HCT116 (cell line): ENCODE measurements around the gene ADORA2B. TPM values are rescaled to one million over a fixed set of nuclear protein-coding genes. Genes with fewer than 3 reads are reported as not detected.

Experiments
- ATAC-seq: fragments of 200-7000 bp; cut with Tn5 transposase; 2 replicates; pipeline ENCODE4 v1.9.1; 2020; ENCODE audit warnings: mild to moderate bottlenecking, moderate library complexity
- BruUV-seq: library from RNA; stranded (reverse); fragments of 400-500 nt; replicated peaks from 2 replicates; lab custom pipeline; 2021; lab: Mats Ljungman, UMichigan
- CTCF ChIA-PET: fragments of 300-600 bp; sonication (Branson Sonifier 250); formaldehyde crosslinking; loops from one replicate; lab custom pipeline; 2021; ENCODE audit warnings: antibody characterized with exemption; lab: Charles Lee
- POLR2A ChIA-PET: fragments of 300-600, 350-600 bp; sonication (Branson Sonifier 250); formaldehyde crosslinking; loops from one replicate; lab custom pipeline; 2021; ENCODE audit warnings: antibody characterized with exemption; lab: Charles Lee
- RAD21 ChIA-PET, 2 experiments: fragments of 300-600 bp; sonication (Branson Sonifier 250); formaldehyde crosslinking; loops; one replicate each; lab custom pipeline; 2023; ENCODE audit warnings: low total read pairs in 2 of 2; ENCODE audit not compliant: uncharacterized antibody in 2 of 2, unreplicated experiment in 2 of 2, low non-redundant PET in 1 of 2; lab: Charles Lee
- DNase-seq: peaks from one replicate; pipeline ENCODE4 v3.0.0-alpha.2; 2010; ENCODE audit warnings: low read depth, low spot score
- H2AFZ ChIP-seq: fragments of 200-600 bp; shearing (Covaris generic), sonication (generic); 2 replicates; pipeline ENCODE4 v1.6.1; 2017; ENCODE audit warnings: low read depth, mixed run types, mixed read lengths, antibody characterized with exemption, low read length; ENCODE audit not compliant: poor library complexity, severe bottlenecking
- H3K27ac ChIP-seq: 2 replicates; pipeline ENCODE4 v1.5.1; 2012; ENCODE audit warnings: low read depth, low read length
- H3K27me3 ChIP-seq: fragments of 200-600 bp; sonication (generic); 2 replicates; pipeline ENCODE4 v1.6.1; 2016; ENCODE audit warnings: mixed run types, low read length, mixed read lengths; ENCODE audit not compliant: insufficient read depth
- H3K36me3 ChIP-seq, 2 experiments: fragments of 200-500 bp in 1 of 2; fragments of 200-600 bp in 1 of 2; sonication (Bioruptor generic) in 1 of 2; sonication (generic) in 1 of 2; 2 replicates each; pipeline versions ENCODE4 v1.5.1 to v1.6.1; 2014 to 2016; ENCODE audit warnings: low read length in 2 of 2, inconsistent platforms in 1 of 2, mixed read lengths in 1 of 2, mixed run types in 1 of 2; ENCODE audit not compliant: insufficient read depth in 2 of 2, control insufficient read depth in 1 of 2
- H3K4me1 ChIP-seq, 2 experiments: fragments of 200-600 bp in 1 of 2; sonication (generic) in 1 of 2; 2 replicates each; pipeline versions ENCODE4 v1.5.1 to v1.6.1; 2012 to 2017; ENCODE audit warnings: low read length in 2 of 2, inconsistent platforms in 1 of 2, mild to moderate bottlenecking in 1 of 2, mixed read lengths in 1 of 2, mixed run types in 1 of 2, moderate library complexity in 1 of 2; ENCODE audit not compliant: insufficient read depth in 2 of 2, control insufficient read depth in 1 of 2
- H3K4me2 ChIP-seq: fragments of 200-600 bp; sonication (generic); 2 replicates; pipeline ENCODE4 v1.6.1; 2017; ENCODE audit warnings: mixed run types, low read length, mixed read lengths
- H3K4me3 ChIP-seq, 2 experiments: fragments of 200-600 bp in 1 of 2; sonication (generic) in 1 of 2; replicated peaks in 1 of 2; 2 replicates each; pipeline ENCODE4 v1.5.1; 2011 to 2016; ENCODE audit warnings: low read length in 2 of 2, control low read depth in 1 of 2, low read depth in 1 of 2, mild to moderate bottlenecking in 1 of 2, mixed read lengths in 1 of 2, mixed run types in 1 of 2
- H3K79me2 ChIP-seq: fragments of 200-600 bp; sonication (generic); 2 replicates; pipeline ENCODE4 v1.6.1; 2017; ENCODE audit warnings: mild to moderate bottlenecking, mixed run types, low read length, moderate library complexity, mixed read lengths; ENCODE audit not compliant: insufficient read depth
- H3K9ac ChIP-seq: fragments of 200-600 bp; sonication (generic); 2 replicates; pipeline ENCODE4 v1.6.1; 2016; ENCODE audit warnings: low read length, mixed read lengths
- H3K9me2 ChIP-seq: fragments of 200-600 bp; sonication (generic), shearing (Covaris generic); 2 replicates; pipeline ENCODE4 v1.6.1; 2017; ENCODE audit warnings: mixed run types, mild to moderate bottlenecking, moderate library complexity; ENCODE audit not compliant: insufficient read depth
- H3K9me3 ChIP-seq, 2 experiments: fragments of 200-500 bp in 1 of 2; fragments of 200-600 bp in 1 of 2; sonication (Bioruptor generic) in 1 of 2; sonication (generic) in 1 of 2; 2 replicates each; pipeline ENCODE4 v1.6.1; 2014 to 2017; ENCODE audit warnings: low read length in 2 of 2, mixed read lengths in 2 of 2, inconsistent platforms in 1 of 2, low read depth in 1 of 2, mild to moderate bottlenecking in 1 of 2, mixed run types in 1 of 2, moderate library complexity in 1 of 2; ENCODE audit not compliant: control insufficient read depth in 1 of 2, insufficient read depth in 1 of 2
- H4K20me1 ChIP-seq: fragments of 200-600 bp; sonication (generic), shearing (Covaris generic); 2 replicates; pipeline ENCODE4 v1.6.1; 2017; ENCODE audit warnings: mixed run types, mild to moderate bottlenecking, moderate library complexity; ENCODE audit not compliant: insufficient read depth
- CBX3 ChIP-seq: IDR thresholded peaks from 2 replicates; pipeline ENCODE4 v1.6.1; 2012; ENCODE audit warnings: low read depth
- CEBPB ChIP-seq: IDR thresholded peaks from 2 replicates; pipeline ENCODE4 v1.6.1; 2012; ENCODE audit warnings: low read depth
- EZH2phosphoT487 ChIP-seq: fragments of 200-600 bp; IDR thresholded peaks from 2 replicates; pipeline ENCODE4 v1.6.1; 2018; ENCODE audit warnings: antibody characterized with exemption, borderline replicate concordance
- FOSL1 ChIP-seq: IDR thresholded peaks from 2 replicates; pipeline ENCODE4 v1.6.1; 2012; ENCODE audit warnings: low read depth
- JUND ChIP-seq: IDR thresholded peaks from 2 replicates; pipeline ENCODE4 v1.6.1; 2012
- POLR2A ChIP-seq: IDR thresholded peaks from 2 replicates; pipeline ENCODE4 v1.7.0; 2011; ENCODE audit warnings: borderline replicate concordance; ENCODE audit not compliant: insufficient read depth, insufficient read length; ENCODE audit errors: extremely low read depth
- POLR2AphosphoS5 ChIP-seq: IDR thresholded peaks from 2 replicates; pipeline ENCODE4 v1.6.1; 2011; ENCODE audit warnings: mild to moderate bottlenecking, low read depth, low read length, moderate library complexity
- SP1 ChIP-seq: IDR thresholded peaks from 2 replicates; pipeline ENCODE4 v1.6.1; 2012; ENCODE audit warnings: low read depth
- TCF7L2 ChIP-seq: IDR thresholded peaks from 2 replicates; pipeline ENCODE4 v1.7.0; 2011; ENCODE audit warnings: borderline replicate concordance, inconsistent platforms; ENCODE audit not compliant: insufficient read depth, insufficient read length; ENCODE audit errors: extremely low read depth
- ZFX ChIP-seq: fragments of 450-650 bp; IDR thresholded peaks from 2 replicates; pipeline ENCODE4 v1.6.1; 2017
- ZNF274 ChIP-seq: fragments of 200-500 bp; sonication (Bioruptor generic); IDR thresholded peaks from 2 replicates; pipeline ENCODE4 v1.6.1; 2014; ENCODE audit warnings: mild to moderate bottlenecking, low read depth, low read length, inconsistent platforms
- intact Hi-C: fragments of 100-400 bp; cut with micrococcal nuclease; formaldehyde crosslinking; loops from 2 replicates; pipeline ENCODE4 v1.10.0; 2022
- total RNA-seq: library from RNA; stranded (reverse); gene quantifications from one replicate; pipeline ENCODE4 v1.2.1, GENCODE V29; 2021; ENCODE audit not compliant: unreplicated experiment
- TF ChIP-seq, protein P1 (sequence below), 3 experiments: fragments of 200-600 bp in 1 of 3; sonication (generic) in 1 of 3; IDR thresholded peaks in 2 of 3; conservative IDR thresholded peaks in 1 of 3; 2 replicates each; pipeline ENCODE4 v1.5.1; 2012 to 2017; ENCODE audit warnings: low read depth in 2 of 3, low read length in 2 of 3, antibody characterized with exemption in 1 of 3, borderline replicate concordance in 1 of 3, control low read depth in 1 of 3, mild to moderate bottlenecking in 1 of 3, mixed read lengths in 1 of 3, mixed run types in 1 of 3, moderate library complexity in 1 of 3; ENCODE audit not compliant: insufficient read depth in 1 of 3

The ADORA2B gene
- total RNA-seq, 1 experiment from 2014 or later, result 47.5 TPM

DNA sequence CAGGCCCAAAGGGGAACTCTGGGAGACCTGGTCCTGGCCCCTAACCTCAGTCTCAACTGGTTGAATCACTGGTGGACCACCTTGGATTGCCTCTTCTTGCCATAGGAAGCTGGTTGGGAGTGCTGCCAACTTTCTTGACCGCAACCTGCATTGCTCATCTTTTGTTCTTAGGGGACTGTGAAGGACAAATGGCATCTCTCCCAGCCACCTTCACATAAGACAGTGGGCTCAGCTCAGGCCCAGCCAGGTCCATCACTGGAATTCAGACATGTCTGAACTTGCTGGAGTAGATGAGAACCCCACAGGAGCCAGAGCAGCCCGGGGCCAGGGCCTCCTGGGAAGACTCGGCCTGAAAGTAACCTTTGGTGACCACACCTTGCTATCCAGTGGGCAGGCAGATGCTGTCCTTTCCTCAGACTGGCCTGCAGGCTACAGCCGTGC lies 18.8 kb downstream of the ADORA2B start:
- peak; percentile 96 for DNase-seq
- no peaks in the 10 kb centered on the region for H3K27me3 ChIP-seq
- H3K9ac ChIP-seq, result peak overlapping the region; percentile 63
- H3K79me2 ChIP-seq, result peaks cover 93% of the 10 kb centered on the region
- RAD21 ChIA-PET, result interaction anchor here in 1 of 2 experiments (0.6 kb wide), 1 partner anchor 11 kb away, joined by 3 read pairs; no protein-coding TSS in a partner anchor
- no peaks in the 10 kb centered on the region for H3K9me2 ChIP-seq
- BruUV-seq, result no TSS peak
- H2AFZ ChIP-seq, result no peak overlapping the region
- CTCF ChIA-PET, result interaction anchor here (0.7 kb wide), 1 partner anchor 18 kb away, joined by 3 read pairs; no protein-coding TSS in a partner anchor
- peak overlapping the region; percentile 80 for H3K4me2 ChIP-seq
- peak overlapping the region; percentile 92 for H3K27ac ChIP-seq
- H3K36me3 ChIP-seq, result peaks cover 0 to 14% of the 10 kb centered on the region in 2 experiments; a peak in 1 of 4 replicates
- peaks cover 85 to 97% of the 10 kb centered on the region in 2 experiments for H3K4me1 ChIP-seq
- H3K9me3 ChIP-seq, result no peaks in the 10 kb centered on the region
- intact Hi-C loops, result no loop called here
- TF ChIP-seq EZH2phosphoT487, result no peak
- TF ChIP-seq TCF7L2, result peak; percentile 87
- peak; percentile 64; the same call in 1 of the 2 replicates for TF ChIP-seq JUND
- no peak for TF ChIP-seq POLR2A
- peak; percentile 73; the same call in 1 of the 2 replicates for TF ChIP-seq CEBPB
- TF ChIP-seq, protein P1, sequence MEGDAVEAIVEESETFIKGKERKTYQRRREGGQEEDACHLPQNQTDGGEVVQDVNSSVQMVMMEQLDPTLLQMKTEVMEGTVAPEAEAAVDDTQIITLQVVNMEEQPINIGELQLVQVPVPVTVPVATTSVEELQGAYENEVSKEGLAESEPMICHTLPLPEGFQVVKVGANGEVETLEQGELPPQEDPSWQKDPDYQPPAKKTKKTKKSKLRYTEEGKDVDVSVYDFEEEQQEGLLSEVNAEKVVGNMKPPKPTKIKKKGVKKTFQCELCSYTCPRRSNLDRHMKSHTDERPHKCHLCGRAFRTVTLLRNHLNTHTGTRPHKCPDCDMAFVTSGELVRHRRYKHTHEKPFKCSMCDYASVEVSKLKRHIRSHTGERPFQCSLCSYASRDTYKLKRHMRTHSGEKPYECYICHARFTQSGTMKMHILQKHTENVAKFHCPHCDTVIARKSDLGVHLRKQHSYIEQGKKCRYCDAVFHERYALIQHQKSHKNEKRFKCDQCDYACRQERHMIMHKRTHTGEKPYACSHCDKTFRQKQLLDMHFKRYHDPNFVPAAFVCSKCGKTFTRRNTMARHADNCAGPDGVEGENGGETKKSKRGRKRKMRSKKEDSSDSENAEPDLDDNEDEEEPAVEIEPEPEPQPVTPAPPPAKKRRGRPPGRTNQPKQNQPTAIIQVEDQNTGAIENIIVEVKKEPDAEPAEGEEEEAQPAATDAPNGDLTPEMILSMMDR (IDR thresholded peaks at IDR 0.05 in 2 of 3, conservative IDR thresholded peaks at IDR 0.05 in 1 of 3; ENCODE audit: borderline replicate concordance in 1 of 3, insufficient read depth in 1 of 3, low read depth in 2 of 3, low read length in 2 of 3), result no peak
- TF ChIP-seq POLR2AphosphoS5, result peak; percentile 62
- TF ChIP-seq ZFX, result 0 out of 2 replicates have a peak, but pooled peaks have one; percentile 18
- TF ChIP-seq FOSL1, result peak; percentile 67; the same call in 1 of the 2 replicates
- no peak for TF ChIP-seq ZNF274
- peak; percentile 66; the same call in 1 of the 2 replicates for TF ChIP-seq CBX3
- TF ChIP-seq SP1, result peak; percentile 82
- peak overlapping the region; percentile 15 to 44; a peak in 3 of 4 replicates for H3K4me3 ChIP-seq
- peak; percentile 67 for ATAC-seq
- no peaks in the 10 kb centered on the region for H4K20me1 ChIP-seq
- POLR2A ChIA-PET, result interaction anchor here (0.9 kb wide), 1 partner anchor 36 kb away, joined by 3 read pairs; the partner anchor contains the start of genes TTC19 and ZSWIM7
